ENCODE data around the gene PGBD5. TPM values are rescaled to one million over a fixed set of nuclear protein-coding genes. Genes with fewer than 3 reads are reported as not detected.

PGBD5 gene
- total RNA-seq, 2 experiments from 2014 or later: not detected

DNA sequence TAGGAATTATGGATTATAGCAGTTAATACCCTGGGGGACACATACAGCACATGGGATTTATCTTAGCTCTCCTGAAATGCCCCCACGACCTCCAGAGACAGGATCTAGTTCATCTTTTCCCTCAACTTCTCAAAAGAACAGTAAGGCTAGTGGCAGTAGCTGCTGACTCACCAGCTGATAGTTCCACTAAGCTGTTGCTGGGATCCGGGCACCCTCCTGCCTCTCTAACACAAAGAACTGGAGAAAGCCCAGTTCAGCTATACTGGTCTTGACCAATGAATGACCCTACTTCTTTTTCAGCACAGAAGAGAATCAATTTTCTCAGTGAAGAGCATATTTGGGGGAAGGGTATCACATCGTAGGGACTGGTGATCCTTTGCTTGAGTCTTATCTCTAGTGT, 84.1 kb downstream of the PGBD5 start:
- no peak overlapping the region for H3K4me3 Mint-ChIP-seq
- ChIA-PET CTCF (no interaction called here), POLR2A (no interaction called here)
- TF ChIP-seq, protein P1, sequence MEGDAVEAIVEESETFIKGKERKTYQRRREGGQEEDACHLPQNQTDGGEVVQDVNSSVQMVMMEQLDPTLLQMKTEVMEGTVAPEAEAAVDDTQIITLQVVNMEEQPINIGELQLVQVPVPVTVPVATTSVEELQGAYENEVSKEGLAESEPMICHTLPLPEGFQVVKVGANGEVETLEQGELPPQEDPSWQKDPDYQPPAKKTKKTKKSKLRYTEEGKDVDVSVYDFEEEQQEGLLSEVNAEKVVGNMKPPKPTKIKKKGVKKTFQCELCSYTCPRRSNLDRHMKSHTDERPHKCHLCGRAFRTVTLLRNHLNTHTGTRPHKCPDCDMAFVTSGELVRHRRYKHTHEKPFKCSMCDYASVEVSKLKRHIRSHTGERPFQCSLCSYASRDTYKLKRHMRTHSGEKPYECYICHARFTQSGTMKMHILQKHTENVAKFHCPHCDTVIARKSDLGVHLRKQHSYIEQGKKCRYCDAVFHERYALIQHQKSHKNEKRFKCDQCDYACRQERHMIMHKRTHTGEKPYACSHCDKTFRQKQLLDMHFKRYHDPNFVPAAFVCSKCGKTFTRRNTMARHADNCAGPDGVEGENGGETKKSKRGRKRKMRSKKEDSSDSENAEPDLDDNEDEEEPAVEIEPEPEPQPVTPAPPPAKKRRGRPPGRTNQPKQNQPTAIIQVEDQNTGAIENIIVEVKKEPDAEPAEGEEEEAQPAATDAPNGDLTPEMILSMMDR (IDR thresholded peaks at IDR 0.05): no peak
- ATAC-seq: no peak
- H3K36me3 Mint-ChIP-seq (ENCODE audit: low read depth): no peaks in the 10 kb centered on the region
- H3K27ac Mint-ChIP-seq: no peak overlapping the region
- intact Hi-C loops (cut with micrococcal nuclease): no loop called here
- DNase-seq: no peak
- H3K4me1 Mint-ChIP-seq (ENCODE audit: low read depth): no peaks in the 10 kb centered on the region
- peaks cover 2% of the 10 kb centered on the region for H3K27me3 Mint-ChIP-seq
- H3K9me3 Mint-ChIP-seq: no peaks in the 10 kb centered on the region

DNA sequence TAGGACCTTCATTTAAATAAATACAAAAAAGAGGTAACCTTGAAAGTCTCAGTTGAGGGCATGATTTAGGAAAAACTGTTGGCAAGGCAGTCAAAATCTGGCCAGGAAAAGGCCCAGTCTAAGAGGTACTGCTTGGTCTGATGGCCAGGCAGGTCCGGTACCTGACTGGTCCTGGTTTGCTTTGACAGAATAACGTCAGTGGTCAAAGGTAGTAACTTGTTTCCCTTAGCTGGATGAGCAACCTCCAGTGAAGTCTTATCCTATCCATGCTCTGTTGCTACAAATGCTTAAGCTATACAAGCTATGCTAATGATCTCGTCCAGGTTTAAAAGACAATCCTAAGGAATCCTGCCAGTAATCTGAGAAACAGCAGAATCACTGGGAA, 85.0 kb downstream of the PGBD5 start:
- Mint-ChIP-seq H3K36me3 (ENCODE audit: low read depth) (no peaks in the 10 kb centered on the region), H3K27me3 (peaks cover 2% of the 10 kb centered on the region), H3K4me1 (ENCODE audit: low read depth) (no peaks in the 10 kb centered on the region), H3K9me3 (no peaks in the 10 kb centered on the region), H3K27ac (no peak overlapping the region), H3K4me3 (no peak overlapping the region)
- intact Hi-C loops (cut with micrococcal nuclease): no loop called here
- ChIA-PET POLR2A (no interaction called here), CTCF (interaction anchor here (0.7 kb wide), 1 partner anchor 15 kb away, joined by 3 read pairs; no protein-coding TSS in a partner anchor)
- ATAC-seq (no peak), DNase-seq (no peak)
- TF ChIP-seq, protein P1 (IDR thresholded peaks at IDR 0.05): no peak

DNA sequence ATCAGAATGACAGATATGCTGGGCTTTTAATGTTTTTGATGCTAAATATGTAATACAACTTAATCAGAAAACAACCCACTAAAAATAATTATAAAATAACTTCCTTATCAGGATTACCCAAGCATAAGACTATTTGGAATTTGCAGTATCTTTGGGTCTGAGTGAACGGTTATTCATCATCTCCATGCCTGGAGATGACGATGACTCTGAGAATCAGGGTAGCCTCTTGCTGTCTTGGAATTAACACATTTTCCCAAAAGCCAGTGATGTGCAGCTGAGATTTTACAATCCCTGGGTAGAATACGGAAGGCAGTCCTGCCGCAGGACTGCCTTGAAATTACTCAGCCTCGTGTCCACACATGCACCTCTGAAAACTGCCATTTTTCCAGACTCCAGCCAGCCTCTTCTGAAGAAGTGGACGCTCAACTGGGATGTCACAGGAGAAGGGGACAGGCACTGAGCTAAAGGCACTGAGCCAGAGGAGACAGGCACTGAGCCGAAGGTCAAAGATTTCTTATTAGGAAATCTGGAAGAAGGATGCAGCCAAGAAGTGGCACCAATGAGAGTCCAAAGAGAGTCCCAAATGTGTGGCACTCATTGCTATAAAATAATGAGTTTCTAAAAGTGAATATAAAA, 85.5 kb downstream of the PGBD5 start:
- TF ChIP-seq, protein P1 (IDR thresholded peaks at IDR 0.05): no peak
- Mint-ChIP-seq H3K36me3 (ENCODE audit: low read depth) (no peaks in the 10 kb centered on the region), H3K27ac (no peak overlapping the region), H3K4me3 (no peak overlapping the region), H3K9me3 (no peaks in the 10 kb centered on the region), H3K27me3 (peaks cover 4% of the 10 kb centered on the region), H3K4me1 (ENCODE audit: low read depth) (no peaks in the 10 kb centered on the region)
- POLR2A ChIA-PET: no interaction called here
- DNase-seq: no peak
- no peak for ATAC-seq
- intact Hi-C loops (cut with micrococcal nuclease): no loop called here
- CTCF ChIA-PET: no interaction called here

DNA sequence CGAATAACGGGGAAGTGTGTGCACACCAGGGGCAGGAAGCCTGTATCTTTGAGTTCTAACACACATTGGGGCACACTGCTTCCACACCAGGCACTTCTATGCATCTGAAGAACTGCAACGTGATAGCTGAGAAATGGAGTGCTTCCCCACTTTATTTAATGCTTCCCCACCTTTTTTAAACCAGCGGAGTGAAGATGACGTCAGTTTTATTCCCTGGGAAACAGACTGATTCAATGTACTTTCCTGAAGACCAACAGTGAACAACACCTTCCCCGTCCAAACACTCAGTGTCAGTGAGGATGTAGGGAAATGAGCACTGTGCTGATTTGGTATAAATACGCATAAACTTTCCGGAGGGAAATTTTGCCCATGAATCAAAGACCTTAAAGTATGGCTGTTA, 87.1 kb downstream of the PGBD5 start:
- ATAC-seq: no peak
- Mint-ChIP-seq H3K9me3 (no peaks in the 10 kb centered on the region), H3K4me3 (no peak overlapping the region), H3K27ac (no peak overlapping the region), H3K27me3 (peaks cover 8% of the 10 kb centered on the region), H3K4me1 (ENCODE audit: low read depth) (no peaks in the 10 kb centered on the region), H3K36me3 (ENCODE audit: low read depth) (no peaks in the 10 kb centered on the region)
- ChIA-PET POLR2A (no interaction called here), CTCF (no interaction called here)
- intact Hi-C loops (cut with micrococcal nuclease): no loop called here
- no peak for DNase-seq
- TF ChIP-seq, protein P1 (IDR thresholded peaks at IDR 0.05): no peak

- Mint-ChIP-seq H3K9me3 (no peaks in the 10 kb centered on the region), H3K4me1 (ENCODE audit: low read depth) (no peaks in the 10 kb centered on the region)
- POLR2A ChIA-PET: no interaction called here
Observed at GRCh38 chr1:230337266-230337665, 88.9 kb downstream of the PGBD5 start.

More at GRCh38 chr1:230337266-230337665, 88.9 kb downstream of the PGBD5 start:
- intact Hi-C loops (cut with micrococcal nuclease): no loop called here
- ATAC-seq (no peak), DNase-seq (no peak)
- Mint-ChIP-seq H3K27ac (no peak overlapping the region), H3K36me3 (ENCODE audit: low read depth) (no peaks in the 10 kb centered on the region), H3K27me3 (peaks cover 8% of the 10 kb centered on the region), H3K4me3 (no peak overlapping the region)
- CTCF ChIA-PET: no interaction called here
- TF ChIP-seq, protein P1 (IDR thresholded peaks at IDR 0.05): no peak
